C4-2B (cell line): ENCODE data around the gene ZSWIM5.

Experiments
- H3K27ac ChIP-seq: fragments of 450-650 bp; 2 replicates; pipeline ENCODE4 v1.5.1; 2017
- ZFX ChIP-seq: fragments of 450-650 bp; IDR thresholded peaks from 2 replicates; pipeline ENCODE4 v1.6.1; 2017
- TF ChIP-seq, protein P1 (sequence below): fragments of 450-650 bp; conservative IDR thresholded peaks from 2 replicates; pipeline ENCODE4 v1.5.1; 2017; ENCODE audit warnings: mild to moderate bottlenecking

The ZSWIM5 gene

DNA sequence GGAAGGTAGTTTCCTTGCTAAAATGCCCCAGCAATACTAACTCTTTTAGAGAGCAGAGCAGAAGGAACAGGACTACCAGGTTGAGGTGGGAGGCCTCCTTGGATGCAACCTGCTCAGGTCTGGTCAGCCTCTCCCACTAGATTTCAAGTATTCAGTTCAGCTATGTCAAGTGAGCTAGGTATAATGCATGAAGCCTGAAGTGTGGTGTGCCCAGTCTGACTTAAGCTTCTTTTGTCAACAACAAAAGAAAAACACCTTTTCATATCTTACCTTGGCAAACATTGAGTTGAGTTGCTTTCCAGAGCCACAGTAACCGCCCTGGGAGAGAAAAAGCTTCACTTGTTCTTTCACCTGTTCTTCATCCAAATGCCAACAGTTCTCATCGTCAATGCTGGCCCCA lies 146.6 kb downstream of the ZSWIM5 start:
- TF ChIP-seq, protein P1, sequence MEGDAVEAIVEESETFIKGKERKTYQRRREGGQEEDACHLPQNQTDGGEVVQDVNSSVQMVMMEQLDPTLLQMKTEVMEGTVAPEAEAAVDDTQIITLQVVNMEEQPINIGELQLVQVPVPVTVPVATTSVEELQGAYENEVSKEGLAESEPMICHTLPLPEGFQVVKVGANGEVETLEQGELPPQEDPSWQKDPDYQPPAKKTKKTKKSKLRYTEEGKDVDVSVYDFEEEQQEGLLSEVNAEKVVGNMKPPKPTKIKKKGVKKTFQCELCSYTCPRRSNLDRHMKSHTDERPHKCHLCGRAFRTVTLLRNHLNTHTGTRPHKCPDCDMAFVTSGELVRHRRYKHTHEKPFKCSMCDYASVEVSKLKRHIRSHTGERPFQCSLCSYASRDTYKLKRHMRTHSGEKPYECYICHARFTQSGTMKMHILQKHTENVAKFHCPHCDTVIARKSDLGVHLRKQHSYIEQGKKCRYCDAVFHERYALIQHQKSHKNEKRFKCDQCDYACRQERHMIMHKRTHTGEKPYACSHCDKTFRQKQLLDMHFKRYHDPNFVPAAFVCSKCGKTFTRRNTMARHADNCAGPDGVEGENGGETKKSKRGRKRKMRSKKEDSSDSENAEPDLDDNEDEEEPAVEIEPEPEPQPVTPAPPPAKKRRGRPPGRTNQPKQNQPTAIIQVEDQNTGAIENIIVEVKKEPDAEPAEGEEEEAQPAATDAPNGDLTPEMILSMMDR: no peak
- TF ChIP-seq ZFX: no peak
- no peak overlapping the region for H3K27ac ChIP-seq

DNA sequence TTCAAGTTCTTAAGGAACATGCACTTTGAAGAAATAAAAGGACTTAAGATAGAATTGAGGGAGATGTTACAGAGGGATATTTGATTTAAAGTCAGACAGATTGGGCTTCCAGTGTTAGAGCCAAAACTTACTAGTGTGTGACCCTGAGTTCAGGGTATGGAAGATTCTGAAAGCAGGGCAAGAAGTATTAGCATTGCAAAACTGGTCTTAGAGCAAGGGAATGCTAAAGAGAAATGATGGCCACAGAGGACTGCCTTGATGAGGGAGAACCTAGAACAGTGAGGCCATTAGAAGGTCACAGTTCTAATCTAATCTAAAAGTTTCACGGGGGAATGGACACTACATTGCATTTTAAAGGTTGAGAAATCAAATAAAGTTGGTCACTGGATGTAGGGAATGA lies 148.9 kb downstream of the ZSWIM5 start:
- TF ChIP-seq ZFX: no peak
- TF ChIP-seq, protein P1: no peak
- H3K27ac ChIP-seq: no peak overlapping the region

- no peak overlapping the region for H3K27ac ChIP-seq
- TF ChIP-seq, protein P1: no peak
- TF ChIP-seq ZFX: no peak
Measured at GRCh38 chr1:45051005-45051772, 155.2 kb downstream of the ZSWIM5 start.

- no peak for TF ChIP-seq ZFX
- TF ChIP-seq, protein P1: no peak
- no peak overlapping the region for H3K27ac ChIP-seq
Measured at GRCh38 chr1:45047032-45047431, 159.4 kb downstream of the ZSWIM5 start.

DNA sequence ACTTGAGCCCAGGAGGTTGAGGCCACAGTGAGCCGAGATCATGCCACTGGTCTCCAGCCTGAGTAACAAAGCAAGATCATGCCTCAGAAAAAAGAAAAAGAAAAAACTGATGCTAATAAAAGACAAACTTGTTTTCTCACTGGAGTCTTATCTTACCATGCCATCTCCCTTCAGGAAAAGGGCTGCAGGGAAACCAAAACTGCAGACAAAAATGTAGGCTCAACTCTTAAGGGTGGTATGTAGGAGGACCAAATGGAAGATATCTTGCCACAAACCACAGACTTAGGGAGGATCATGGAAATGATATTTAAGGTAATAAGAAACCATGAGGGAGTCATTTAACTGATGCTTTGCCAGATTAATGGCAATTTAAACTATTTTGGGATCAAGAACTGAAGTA lies 161.5 kb downstream of the ZSWIM5 start:
- no peak overlapping the region for H3K27ac ChIP-seq
- TF ChIP-seq, protein P1: no peak
- no peak for TF ChIP-seq ZFX

DNA sequence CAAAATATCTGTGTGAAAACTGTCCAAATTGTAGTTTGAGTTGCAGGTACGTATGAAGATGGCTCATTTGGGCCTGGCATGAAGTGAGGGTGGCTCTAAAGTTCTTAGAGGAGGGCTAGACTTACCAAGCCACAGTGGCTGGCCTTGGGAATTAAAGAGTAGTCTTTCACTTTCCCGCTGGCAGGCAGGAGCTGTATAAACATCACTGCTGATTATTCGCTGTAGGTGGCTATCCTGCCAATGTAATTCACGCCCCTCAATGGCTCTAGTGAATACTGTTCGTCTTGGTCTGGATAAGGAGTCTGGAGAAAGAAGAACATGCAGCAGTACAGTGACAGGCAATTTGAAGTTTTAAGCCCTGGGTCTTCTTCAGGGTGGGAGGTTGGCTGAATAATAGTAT lies 163.3 kb downstream of the ZSWIM5 start:
- TF ChIP-seq, protein P1: no peak
- no peak for TF ChIP-seq ZFX

GRCh38 chr1:45040297-45040696 lies 166.1 kb downstream of the ZSWIM5 start:
- no peak overlapping the region for H3K27ac ChIP-seq
- TF ChIP-seq ZFX: no peak
- TF ChIP-seq, protein P1: no peak

More for the DNA sequence above, 163.3 kb downstream of the ZSWIM5 start:
- no peak overlapping the region for H3K27ac ChIP-seq
